ENCODE measurements around the gene CFAP92.

GRCh38 chr3:129025108-129025507, 31.2 kb upstream of the CFAP92 start:
- no peak for TF ChIP-seq CTCF (IDR thresholded peaks at IDR 0.05)
- no peak for TF ChIP-seq POLR2A (IDR thresholded peaks at IDR 0.05)

Data from thyroid gland (tissue), 4 donors.